Ishikawa (cell line): Measurements from ENCODE around the gene RNASEH2A.

Source experiments
- CEBPB ChIP-seq: IDR thresholded peaks from 2 replicates; pipeline ENCODE4 v1.6.1; 2012
- CREB1 ChIP-seq: IDR thresholded peaks from 2 replicates; pipeline ENCODE4 v1.6.1; 2012; ENCODE audit warnings: low read depth
- EP300 ChIP-seq: IDR thresholded peaks from 2 replicates; pipeline ENCODE4 v1.6.1; 2012; ENCODE audit warnings: borderline replicate concordance
- RAD21 ChIP-seq: IDR thresholded peaks from 2 replicates; pipeline ENCODE4 v1.6.1; 2012; ENCODE audit warnings: low read depth
- TAF1 ChIP-seq: IDR thresholded peaks from 2 replicates; pipeline ENCODE4 v1.6.1; 2012; ENCODE audit warnings: low read depth, mild to moderate bottlenecking
- YY1 ChIP-seq: IDR thresholded peaks from 2 replicates; pipeline ENCODE4 v1.6.1; 2012; ENCODE audit warnings: low read depth
- ZBTB7A ChIP-seq: IDR thresholded peaks from 2 replicates; pipeline ENCODE4 v1.6.1; 2012; ENCODE audit warnings: low read depth
- TF ChIP-seq, protein P1 (sequence below): IDR thresholded peaks from 2 replicates; pipeline ENCODE4 v1.6.1; 2012; ENCODE audit warnings: low read depth, mild to moderate bottlenecking

- TF ChIP-seq, protein P1, sequence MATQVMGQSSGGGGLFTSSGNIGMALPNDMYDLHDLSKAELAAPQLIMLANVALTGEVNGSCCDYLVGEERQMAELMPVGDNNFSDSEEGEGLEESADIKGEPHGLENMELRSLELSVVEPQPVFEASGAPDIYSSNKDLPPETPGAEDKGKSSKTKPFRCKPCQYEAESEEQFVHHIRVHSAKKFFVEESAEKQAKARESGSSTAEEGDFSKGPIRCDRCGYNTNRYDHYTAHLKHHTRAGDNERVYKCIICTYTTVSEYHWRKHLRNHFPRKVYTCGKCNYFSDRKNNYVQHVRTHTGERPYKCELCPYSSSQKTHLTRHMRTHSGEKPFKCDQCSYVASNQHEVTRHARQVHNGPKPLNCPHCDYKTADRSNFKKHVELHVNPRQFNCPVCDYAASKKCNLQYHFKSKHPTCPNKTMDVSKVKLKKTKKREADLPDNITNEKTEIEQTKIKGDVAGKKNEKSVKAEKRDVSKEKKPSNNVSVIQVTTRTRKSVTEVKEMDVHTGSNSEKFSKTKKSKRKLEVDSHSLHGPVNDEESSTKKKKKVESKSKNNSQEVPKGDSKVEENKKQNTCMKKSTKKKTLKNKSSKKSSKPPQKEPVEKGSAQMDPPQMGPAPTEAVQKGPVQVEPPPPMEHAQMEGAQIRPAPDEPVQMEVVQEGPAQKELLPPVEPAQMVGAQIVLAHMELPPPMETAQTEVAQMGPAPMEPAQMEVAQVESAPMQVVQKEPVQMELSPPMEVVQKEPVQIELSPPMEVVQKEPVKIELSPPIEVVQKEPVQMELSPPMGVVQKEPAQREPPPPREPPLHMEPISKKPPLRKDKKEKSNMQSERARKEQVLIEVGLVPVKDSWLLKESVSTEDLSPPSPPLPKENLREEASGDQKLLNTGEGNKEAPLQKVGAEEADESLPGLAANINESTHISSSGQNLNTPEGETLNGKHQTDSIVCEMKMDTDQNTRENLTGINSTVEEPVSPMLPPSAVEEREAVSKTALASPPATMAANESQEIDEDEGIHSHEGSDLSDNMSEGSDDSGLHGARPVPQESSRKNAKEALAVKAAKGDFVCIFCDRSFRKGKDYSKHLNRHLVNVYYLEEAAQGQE, result no peak
- TF ChIP-seq TAF1 (no peak), CEBPB (no peak), EP300 (no peak), CREB1 (no peak), YY1 (no peak), RAD21 (no peak), ZBTB7A (no peak)
These were observed 2.3 kb upstream of the RNASEH2A start for GRCh38 chr19:12804051-12804450.
